GM23338 (cell line): ENCODE results near the gene NR4A1. TPM values are rescaled to one million over a fixed set of nuclear protein-coding genes. Genes with fewer than 3 reads are reported as not detected.

Experiments used
- ATAC-seq: fragments of 200-7000 bp; cut with Tn5 transposase; 3 replicates; pipeline ENCODE4 v1.9.1; 2020
- DNase-seq: peaks from one replicate; pipeline ENCODE4 v3.0.0-alpha.2; 2015; ENCODE audit warnings: low spot score
- H2AFZ ChIP-seq: fragments of 200-600 bp; sonication (generic); 2 replicates; pipeline ENCODE4 v1.8.0; 2016; ENCODE audit warnings: antibody characterized with exemption, mild to moderate bottlenecking, moderate library complexity
- H3F3A ChIP-seq: fragments of 200-600 bp; sonication (generic); replicated peaks from 2 replicates; pipeline ENCODE4 v1.8.0; 2017; ENCODE audit warnings: antibody characterized with exemption, mixed run types, low read depth
- H3K27ac ChIP-seq: fragments of 200-600 bp; sonication (generic); 2 replicates; pipeline ENCODE4 v1.6.1; 2016; ENCODE audit warnings: low read depth
- H3K27me3 ChIP-seq: fragments of 200-600 bp; sonication (generic); 2 replicates; pipeline ENCODE4 v1.8.0; 2016; ENCODE audit warnings: mild to moderate bottlenecking, mixed run types, moderate library complexity; ENCODE audit not compliant: insufficient read depth
- H3K36me3 ChIP-seq: fragments of 200-600 bp; sonication (generic); 2 replicates; pipeline ENCODE4 v1.8.0; 2016; ENCODE audit warnings: mild to moderate bottlenecking; ENCODE audit not compliant: insufficient read depth
- H3K4me1 ChIP-seq: fragments of 200-600 bp; sonication (generic); 2 replicates; pipeline ENCODE4 v1.8.0; 2016; ENCODE audit warnings: mild to moderate bottlenecking, moderate library complexity; ENCODE audit not compliant: insufficient read depth
- H3K4me2 ChIP-seq: fragments of 200-600 bp; sonication (generic); 2 replicates; pipeline ENCODE4 v1.7.1; 2017; ENCODE audit warnings: mixed run types
- H3K4me3 ChIP-seq: fragments of 200-600 bp; sonication (generic); 2 replicates; pipeline ENCODE4 v1.6.1; 2016; ENCODE audit warnings: mixed run types
- H3K79me2 ChIP-seq: fragments of 200-600 bp; sonication (generic); replicated peaks from 2 replicates; pipeline ENCODE4 v1.8.0; 2017; ENCODE audit warnings: mild to moderate bottlenecking; ENCODE audit not compliant: insufficient read depth
- H3K9me2 ChIP-seq: fragments of 200-600 bp; sonication (generic); 2 replicates; pipeline ENCODE4 v1.8.0; 2017; ENCODE audit not compliant: insufficient read depth
- H4K20me1 ChIP-seq: fragments of 200-600 bp; sonication (generic); replicated peaks from 2 replicates; pipeline ENCODE4 v1.8.0; 2017; ENCODE audit warnings: mild to moderate bottlenecking; ENCODE audit not compliant: insufficient read depth
- H3K27ac Mint-ChIP-seq: 2 replicates; pipeline ENCODE4 v1.8.0; 2020; ENCODE audit warnings: inconsistent platforms, mild to moderate bottlenecking, moderate library complexity, mixed read lengths
- H3K27me3 Mint-ChIP-seq: 3 replicates; pipeline ENCODE4 v1.8.0; 2022; ENCODE audit warnings: low read depth, mild to moderate bottlenecking, moderate library complexity, mixed read lengths, inconsistent platforms; ENCODE audit not compliant: insufficient read depth, poor library complexity
- H3K36me3 Mint-ChIP-seq: 3 replicates; pipeline ENCODE4 v1.8.0; 2021; ENCODE audit warnings: low read depth, mild to moderate bottlenecking, inconsistent platforms, moderate library complexity, mixed read lengths
- H3K4me1 Mint-ChIP-seq: 3 replicates; pipeline ENCODE4 v1.8.0; 2020; ENCODE audit warnings: mild to moderate bottlenecking, inconsistent platforms, mixed read lengths
- H3K4me3 Mint-ChIP-seq: 3 replicates; pipeline ENCODE4 v1.8.0; 2021; ENCODE audit warnings: moderate library complexity, mild to moderate bottlenecking, inconsistent platforms, mixed read lengths
- H3K9me3 Mint-ChIP-seq: 3 replicates; pipeline ENCODE4 v1.8.0; 2020; ENCODE audit warnings: moderate library complexity, mild to moderate bottlenecking, inconsistent platforms, mixed read lengths
- CREB1 ChIP-seq: fragments of 250-450 bp; sonication (Bioruptor Pico); IDR thresholded peaks from 2 replicates; pipeline ENCODE4 v1.5.0; 2020; ENCODE audit warnings: low read depth, mild to moderate bottlenecking, moderate library complexity
- EZH2 ChIP-seq: fragments of 200-600 bp; sonication (generic); IDR thresholded peaks from one replicate; pipeline ENCODE4 v1.8.0; 2017; ENCODE audit warnings: antibody characterized with exemption, mild to moderate bottlenecking, low read depth; ENCODE audit not compliant: unreplicated experiment
- EZH2phosphoT487 ChIP-seq: fragments of 200-600 bp; sonication (generic); IDR thresholded peaks from one replicate; pipeline ENCODE4 v1.8.1; 2018; ENCODE audit warnings: antibody characterized with exemption; ENCODE audit not compliant: unreplicated experiment
- JUNB ChIP-seq: IDR thresholded peaks from one replicate; pipeline ENCODE4 v1.6.1; 2016; ENCODE audit warnings: antibody characterized with exemption; ENCODE audit not compliant: unreplicated experiment
- STAT1 ChIP-seq: IDR thresholded peaks from one replicate; pipeline ENCODE4 v1.6.1; 2016; ENCODE audit warnings: antibody characterized with exemption; ENCODE audit not compliant: unreplicated experiment
- ZNF114 ChIP-seq: fragments of 250-450 bp; sonication (Bioruptor Pico); IDR thresholded peaks from 2 replicates; pipeline ENCODE4 v1.5.0; 2020; ENCODE audit warnings: mild to moderate bottlenecking, moderate library complexity
- ZNF331 ChIP-seq: fragments of 250-450 bp; sonication (Bioruptor Pico); IDR thresholded peaks from 2 replicates; pipeline ENCODE4 v1.5.0; 2020; ENCODE audit warnings: low read depth, mild to moderate bottlenecking, moderate library complexity
- polyA plus RNA-seq: library from polyadenylated mRNA; unstranded; fragments of >200 nt; fragmentation: Nextera tagmentation; extraction: Ambion mirVana; gene quantifications from 2 replicates; pipeline ENCODE4 v1.2.1, GENCODE V29; 2016
- total RNA-seq: library from RNA; depleted of rRNA; stranded (reverse); fragments of >200 nt; shearing (Covaris generic); gene quantifications from 2 replicates; pipeline ENCODE4 v1.2.3, GENCODE V29; 2014
- TF ChIP-seq, protein P1 (sequence below): fragments of 250-450 bp; sonication (Bioruptor Pico); IDR thresholded peaks from 2 replicates; pipeline ENCODE4 v1.5.0; 2020; ENCODE audit warnings: mild to moderate bottlenecking, moderate library complexity
- TF ChIP-seq, protein P2 (sequence below), 2 experiments: fragments of 200-600 bp in 1 of 2; sonication (generic) in 1 of 2; conservative IDR thresholded peaks; 2 replicates each; pipeline versions ENCODE4 v1.5.1 to v1.6.1; 2016 to 2017; ENCODE audit warnings: antibody characterized with exemption in 2 of 2, low read depth in 2 of 2, mild to moderate bottlenecking in 2 of 2, moderate library complexity in 1 of 2

The NR4A1 gene
- total and polyA plus RNA-seq, 2 experiments from 2014 or later, result 7.5 to 19.1 TPM

DNA sequence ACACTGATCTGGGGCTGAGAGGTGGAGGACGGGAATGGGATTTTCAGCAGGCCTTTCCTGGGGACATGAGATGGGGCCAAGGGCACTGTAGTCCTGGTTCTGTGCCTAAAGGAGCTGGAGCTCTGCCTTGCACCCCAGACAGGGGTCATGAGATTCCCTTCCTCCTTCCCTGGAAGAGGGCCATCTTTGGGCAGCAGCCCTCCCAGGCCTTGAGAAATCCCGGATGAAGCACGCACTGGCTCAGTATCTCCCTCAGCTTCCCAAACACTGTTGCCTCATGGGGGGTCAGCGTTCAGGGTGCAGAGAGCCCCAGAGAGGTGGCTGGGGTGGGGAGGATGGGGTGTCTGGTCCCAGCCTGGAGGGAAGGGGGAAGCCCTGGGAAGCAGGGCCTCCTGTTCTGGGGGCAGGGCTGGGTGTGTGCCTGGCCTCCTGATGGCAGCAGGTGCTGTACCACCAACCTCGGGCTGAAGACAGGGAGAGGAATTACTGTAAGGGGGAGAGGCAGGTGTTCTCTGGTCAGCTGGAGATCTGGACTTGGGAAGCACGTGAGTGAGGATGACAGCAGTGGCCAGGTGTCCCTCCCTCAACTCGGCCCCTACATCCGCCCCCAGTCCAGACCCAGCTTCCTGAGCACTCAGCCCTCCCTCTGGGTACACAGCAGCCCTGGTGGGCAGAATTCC lies 8.4 kb upstream of the NR4A1 start (continued):
- TF ChIP-seq, protein P1, sequence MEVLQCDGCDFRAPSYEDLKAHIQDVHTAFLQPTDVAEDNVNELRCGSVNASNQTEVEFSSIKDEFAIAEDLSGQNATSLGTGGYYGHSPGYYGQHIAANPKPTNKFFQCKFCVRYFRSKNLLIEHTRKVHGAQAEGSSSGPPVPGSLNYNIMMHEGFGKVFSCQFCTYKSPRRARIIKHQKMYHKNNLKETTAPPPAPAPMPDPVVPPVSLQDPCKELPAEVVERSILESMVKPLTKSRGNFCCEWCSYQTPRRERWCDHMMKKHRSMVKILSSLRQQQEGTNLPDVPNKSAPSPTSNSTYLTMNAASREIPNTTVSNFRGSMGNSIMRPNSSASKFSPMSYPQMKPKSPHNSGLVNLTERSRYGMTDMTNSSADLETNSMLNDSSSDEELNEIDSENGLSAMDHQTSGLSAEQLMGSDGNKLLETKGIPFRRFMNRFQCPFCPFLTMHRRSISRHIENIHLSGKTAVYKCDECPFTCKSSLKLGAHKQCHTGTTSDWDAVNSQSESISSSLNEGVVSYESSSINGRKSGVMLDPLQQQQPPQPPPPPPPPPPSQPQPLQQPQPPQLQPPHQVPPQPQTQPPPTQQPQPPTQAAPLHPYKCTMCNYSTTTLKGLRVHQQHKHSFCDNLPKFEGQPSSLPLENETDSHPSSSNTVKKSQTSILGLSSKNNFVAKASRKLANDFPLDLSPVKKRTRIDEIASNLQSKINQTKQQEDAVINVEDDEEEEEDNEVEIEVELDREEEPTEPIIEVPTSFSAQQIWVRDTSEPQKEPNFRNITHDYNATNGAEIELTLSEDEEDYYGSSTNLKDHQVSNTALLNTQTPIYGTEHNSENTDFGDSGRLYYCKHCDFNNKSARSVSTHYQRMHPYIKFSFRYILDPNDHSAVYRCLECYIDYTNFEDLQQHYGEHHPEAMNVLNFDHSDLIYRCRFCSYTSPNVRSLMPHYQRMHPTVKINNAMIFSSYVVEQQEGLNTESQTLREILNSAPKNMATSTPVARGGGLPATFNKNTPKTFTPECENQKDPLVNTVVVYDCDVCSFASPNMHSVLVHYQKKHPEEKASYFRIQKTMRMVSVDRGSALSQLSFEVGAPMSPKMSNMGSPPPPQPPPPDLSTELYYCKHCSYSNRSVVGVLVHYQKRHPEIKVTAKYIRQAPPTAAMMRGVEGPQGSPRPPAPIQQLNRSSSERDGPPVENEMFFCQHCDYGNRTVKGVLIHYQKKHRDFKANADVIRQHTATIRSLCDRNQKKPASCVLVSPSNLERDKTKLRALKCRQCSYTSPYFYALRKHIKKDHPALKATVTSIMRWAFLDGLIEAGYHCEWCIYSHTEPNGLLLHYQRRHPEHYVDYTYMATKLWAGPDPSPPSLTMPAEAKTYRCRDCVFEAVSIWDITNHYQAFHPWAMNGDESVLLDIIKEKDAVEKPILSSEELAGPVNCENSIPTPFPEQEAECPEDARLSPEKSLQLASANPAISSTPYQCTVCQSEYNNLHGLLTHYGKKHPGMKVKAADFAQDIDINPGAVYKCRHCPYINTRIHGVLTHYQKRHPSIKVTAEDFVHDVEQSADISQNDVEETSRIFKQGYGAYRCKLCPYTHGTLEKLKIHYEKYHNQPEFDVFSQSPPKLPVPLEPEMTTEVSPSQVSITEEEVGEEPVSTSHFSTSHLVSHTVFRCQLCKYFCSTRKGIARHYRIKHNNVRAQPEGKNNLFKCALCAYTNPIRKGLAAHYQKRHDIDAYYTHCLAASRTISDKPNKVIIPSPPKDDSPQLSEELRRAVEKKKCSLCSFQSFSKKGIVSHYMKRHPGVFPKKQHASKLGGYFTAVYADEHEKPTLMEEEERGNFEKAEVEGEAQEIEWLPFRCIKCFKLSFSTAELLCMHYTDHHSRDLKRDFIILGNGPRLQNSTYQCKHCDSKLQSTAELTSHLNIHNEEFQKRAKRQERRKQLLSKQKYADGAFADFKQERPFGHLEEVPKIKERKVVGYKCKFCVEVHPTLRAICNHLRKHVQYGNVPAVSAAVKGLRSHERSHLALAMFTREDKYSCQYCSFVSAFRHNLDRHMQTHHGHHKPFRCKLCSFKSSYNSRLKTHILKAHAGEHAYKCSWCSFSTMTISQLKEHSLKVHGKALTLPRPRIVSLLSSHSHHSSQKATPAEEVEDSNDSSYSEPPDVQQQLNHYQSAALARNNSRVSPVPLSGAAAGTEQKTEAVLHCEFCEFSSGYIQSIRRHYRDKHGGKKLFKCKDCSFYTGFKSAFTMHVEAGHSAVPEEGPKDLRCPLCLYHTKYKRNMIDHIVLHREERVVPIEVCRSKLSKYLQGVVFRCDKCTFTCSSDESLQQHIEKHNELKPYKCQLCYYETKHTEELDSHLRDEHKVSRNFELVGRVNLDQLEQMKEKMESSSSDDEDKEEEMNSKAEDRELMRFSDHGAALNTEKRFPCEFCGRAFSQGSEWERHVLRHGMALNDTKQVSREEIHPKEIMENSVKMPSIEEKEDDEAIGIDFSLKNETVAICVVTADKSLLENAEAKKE (CRISPR knock-in tag), result no peak

DNA sequence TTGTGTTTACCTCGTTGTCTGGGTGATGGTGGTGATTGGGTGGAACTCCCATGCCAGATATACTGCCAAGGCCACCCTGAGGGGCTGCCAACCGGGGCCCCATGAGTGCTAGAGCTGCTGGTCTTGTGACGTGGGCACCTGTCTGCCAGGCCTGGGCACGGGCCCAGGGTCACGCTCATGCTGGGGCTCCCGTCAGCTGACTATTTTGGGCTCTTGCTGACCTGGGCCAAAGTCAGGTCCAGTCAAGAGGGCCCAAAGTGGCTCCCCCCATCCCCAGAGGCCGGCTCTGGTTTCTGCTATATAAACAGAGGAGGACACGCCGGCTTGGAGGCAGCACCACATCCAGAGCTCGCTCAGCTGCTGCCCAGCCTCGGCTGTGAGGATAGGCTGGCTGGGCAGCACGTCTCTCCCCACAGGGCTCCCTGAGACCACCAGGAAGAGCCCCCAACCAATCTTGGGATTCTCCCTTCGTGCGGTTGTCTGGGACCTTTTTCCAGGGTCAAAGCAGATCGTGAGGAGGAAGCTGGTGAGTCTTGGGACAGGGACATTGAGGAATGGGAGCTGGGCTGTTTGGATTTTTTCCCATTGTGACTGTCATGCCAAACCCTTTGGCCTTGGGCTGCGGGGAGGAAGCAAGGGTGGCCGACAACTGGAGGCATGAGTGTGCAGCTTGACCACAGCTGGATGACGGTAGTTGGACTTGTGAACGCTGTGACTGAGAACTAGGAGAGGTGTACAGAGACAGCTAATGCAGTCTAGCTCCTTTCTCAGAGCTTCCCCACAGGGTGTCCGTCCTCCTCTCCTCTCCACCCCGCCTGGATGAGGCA lies 7.6 kb upstream of the NR4A1 start:
- Histone ChIP-seq H3K9me2 (no peaks in the 10 kb centered on the region), H3K4me2 (no peak overlapping the region), H3F3A (peaks cover 2% of the 10 kb centered on the region; the same call in 1 of the 2 replicates), H4K20me1 (peaks cover 7% of the 10 kb centered on the region), H3K4me3 (no peak overlapping the region), H2AFZ (no peak overlapping the region), H3K36me3 (no peaks in the 10 kb centered on the region), H3K27me3 (peaks cover 14% of the 10 kb centered on the region), H3K27ac (no peak overlapping the region), H3K4me1 (no peaks in the 10 kb centered on the region), H3K79me2 (peaks cover 9% of the 10 kb centered on the region; the same call in 1 of the 2 replicates)
- Mint-ChIP-seq H3K9me3 (no peaks in the 10 kb centered on the region), H3K27me3 (peaks cover 12% of the 10 kb centered on the region), H3K4me3 (no peak overlapping the region), H3K4me1 (peaks cover 10% of the 10 kb centered on the region), H3K27ac (peak overlapping the region; percentile 62; the same call in 1 of the 2 replicates), H3K36me3 (peaks cover 11% of the 10 kb centered on the region; the same call in 2 of the 3 replicates)
- no peak for ATAC-seq
- DNase-seq, result no peak
- TF ChIP-seq ZNF331 (CRISPR knock-in tag) (no peak), CREB1 (no peak), JUNB (no peak), STAT1 (no peak), EZH2 (no peak), ZNF114 (CRISPR knock-in tag) (no peak), EZH2phosphoT487 (no peak)
- TF ChIP-seq, protein P2, sequence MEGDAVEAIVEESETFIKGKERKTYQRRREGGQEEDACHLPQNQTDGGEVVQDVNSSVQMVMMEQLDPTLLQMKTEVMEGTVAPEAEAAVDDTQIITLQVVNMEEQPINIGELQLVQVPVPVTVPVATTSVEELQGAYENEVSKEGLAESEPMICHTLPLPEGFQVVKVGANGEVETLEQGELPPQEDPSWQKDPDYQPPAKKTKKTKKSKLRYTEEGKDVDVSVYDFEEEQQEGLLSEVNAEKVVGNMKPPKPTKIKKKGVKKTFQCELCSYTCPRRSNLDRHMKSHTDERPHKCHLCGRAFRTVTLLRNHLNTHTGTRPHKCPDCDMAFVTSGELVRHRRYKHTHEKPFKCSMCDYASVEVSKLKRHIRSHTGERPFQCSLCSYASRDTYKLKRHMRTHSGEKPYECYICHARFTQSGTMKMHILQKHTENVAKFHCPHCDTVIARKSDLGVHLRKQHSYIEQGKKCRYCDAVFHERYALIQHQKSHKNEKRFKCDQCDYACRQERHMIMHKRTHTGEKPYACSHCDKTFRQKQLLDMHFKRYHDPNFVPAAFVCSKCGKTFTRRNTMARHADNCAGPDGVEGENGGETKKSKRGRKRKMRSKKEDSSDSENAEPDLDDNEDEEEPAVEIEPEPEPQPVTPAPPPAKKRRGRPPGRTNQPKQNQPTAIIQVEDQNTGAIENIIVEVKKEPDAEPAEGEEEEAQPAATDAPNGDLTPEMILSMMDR (conservative IDR thresholded peaks at IDR 0.05; ENCODE audit: low read depth in 2 of 2), result no peak
